SK-N-SH (cell line): ENCODE data around the gene ETFDH. TPM values are rescaled to one million over a fixed set of nuclear protein-coding genes. Genes with fewer than 3 reads are reported as not detected.
"Not testable (repeated sequence)": the region's sequence is repeated elsewhere in the genome, so short reads cannot be mapped to it uniquely, and the experiment has no call there.

ENCODE experiments used
- CTCF ChIA-PET: fragments of 300-600, 350-600 bp; formaldehyde crosslinking; extraction: SDS; loops from one replicate; lab custom pipeline; 2021; lab: Yijun Ruan, JAX
- POLR2A ChIA-PET: fragments of 350-600 bp; sonication (Branson Sonifier 250); formaldehyde crosslinking; extraction: SDS; loops from one replicate; lab custom pipeline; 2020; ENCODE audit warnings: antibody characterized with exemption, inconsistent platforms; lab: Yijun Ruan, JAX
- DNase-seq: peaks from one replicate; pipeline ENCODE4 v3.0.0; 2012
- H2AFZ ChIP-seq: fragments of 200-600 bp; sonication (generic); 2 replicates; pipeline ENCODE4 v1.8.1; 2016; ENCODE audit warnings: antibody characterized with exemption, mild to moderate bottlenecking, low read depth
- H3F3A ChIP-seq: fragments of 200-600 bp; sonication (generic); replicated peaks from 2 replicates; pipeline ENCODE3; 2016; ENCODE audit warnings: antibody characterized with exemption, mild to moderate bottlenecking; ENCODE audit not compliant: insufficient read depth
- H3K27ac ChIP-seq, 2 experiments: fragments of 200-500 bp in 1 of 2; fragments of 200-600 bp in 1 of 2; sonication (Bioruptor generic) in 1 of 2; sonication (generic), shearing (Covaris generic) in 1 of 2; 2 replicates each; pipeline versions ENCODE4 v1.5.1 to v1.6.1; 2014 to 2016; ENCODE audit warnings: low read depth in 2 of 2, inconsistent platforms in 1 of 2, low read length in 1 of 2, mild to moderate bottlenecking in 1 of 2, mixed read lengths in 1 of 2
- H3K27me3 ChIP-seq: fragments of 200-600 bp; sonication (generic), shearing (Covaris generic); 2 replicates; pipeline ENCODE4 v1.6.1; 2016; ENCODE audit warnings: mixed run types; ENCODE audit not compliant: insufficient read depth
- H3K36me3 ChIP-seq, 2 experiments: fragments of 200-500 bp in 1 of 2; fragments of 200-600 bp in 1 of 2; sonication (Bioruptor generic) in 1 of 2; sonication (generic) in 1 of 2; replicated peaks in 1 of 2; 2 replicates each; pipeline versions ENCODE3 to v1.5.1; 2014 to 2016; ENCODE audit warnings: low read length in 1 of 2, mild to moderate bottlenecking in 1 of 2; ENCODE audit not compliant: insufficient read depth in 2 of 2, control insufficient read depth in 1 of 2
- H3K4me1 ChIP-seq, 2 experiments: fragments of 200-500 bp in 1 of 2; fragments of 200-600 bp in 1 of 2; sonication (Bioruptor generic) in 1 of 2; sonication (generic), shearing (Covaris generic) in 1 of 2; 2 replicates each; pipeline versions ENCODE4 v1.5.1 to v1.6.1; 2014 to 2016; ENCODE audit warnings: low read depth in 1 of 2, low read length in 1 of 2, mixed run types in 1 of 2; ENCODE audit not compliant: insufficient read depth in 2 of 2, control insufficient read depth in 1 of 2
- H3K4me2 ChIP-seq: fragments of 200-600 bp; sonication (generic), shearing (Covaris generic); 2 replicates; pipeline ENCODE4 v1.6.1; 2017; ENCODE audit warnings: mixed run types
- H3K4me3 ChIP-seq, 2 experiments: fragments of 200-500 bp in 1 of 2; fragments of 200-600 bp in 1 of 2; sonication (Bioruptor generic) in 1 of 2; sonication (generic), shearing (Covaris generic) in 1 of 2; 2 replicates each; pipeline versions ENCODE4 v1.5.1 to v1.8.1; 2014 to 2016; ENCODE audit warnings: low read depth in 2 of 2, inconsistent platforms in 1 of 2, low read length in 1 of 2, mild to moderate bottlenecking in 1 of 2, mixed read lengths in 1 of 2, moderate library complexity in 1 of 2
- H3K79me2 ChIP-seq: fragments of 200-600 bp; sonication (generic); 2 replicates; pipeline ENCODE4 v1.8.1; 2017; ENCODE audit warnings: mild to moderate bottlenecking; ENCODE audit not compliant: insufficient read depth
- H3K9ac ChIP-seq: fragments of 200-600 bp; sonication (generic); 2 replicates; pipeline ENCODE4 v1.6.1; 2017; ENCODE audit warnings: mixed run types
- H3K9me2 ChIP-seq: fragments of 200-600 bp; sonication (generic); 2 replicates; pipeline ENCODE4 v1.6.1; 2017; ENCODE audit warnings: mixed run types
- H3K9me3 ChIP-seq: fragments of 200-600 bp; sonication (generic); 2 replicates; pipeline ENCODE4 v1.6.1; 2017; ENCODE audit warnings: mixed run types, mild to moderate bottlenecking, moderate library complexity
- H4K20me1 ChIP-seq: fragments of 200-600 bp; sonication (generic); 2 replicates; pipeline ENCODE4 v1.6.1; 2017; ENCODE audit warnings: mild to moderate bottlenecking, mixed run types; ENCODE audit not compliant: insufficient read depth
- CHD2 ChIP-seq: fragments of 150-350 bp; IDR thresholded peaks from 2 replicates; pipeline ENCODE4 v1.6.1; 2018; ENCODE audit warnings: low read length; ENCODE audit not compliant: partially characterized antibody
- CTCF ChIP-seq: fragments of 200-600 bp; sonication (generic); IDR thresholded peaks from 2 replicates; pipeline ENCODE4 v1.6.1; 2017; ENCODE audit warnings: antibody characterized with exemption, mild to moderate bottlenecking, moderate library complexity
- EP300 ChIP-seq, 2 experiments: IDR thresholded peaks; 2 replicates each; pipeline versions ENCODE4 v1.4.0 to v1.6.1; 2012; ENCODE audit warnings: borderline replicate concordance in 1 of 2, low read depth in 1 of 2, low read length in 1 of 2
- FOSL2 ChIP-seq: IDR thresholded peaks from 2 replicates; pipeline ENCODE4 v1.4.0; 2012; ENCODE audit warnings: low read depth, mild to moderate bottlenecking, moderate library complexity, borderline replicate concordance
- FOXJ3 ChIP-seq: sonication (generic); formaldehyde crosslinking; IDR thresholded peaks from 2 replicates; pipeline ENCODE4 v1.5.1; 2020; ENCODE audit warnings: mild to moderate bottlenecking, missing genetic modification reagents
- IRF3 ChIP-seq: fragments of 150-350 bp; IDR thresholded peaks from 2 replicates; pipeline ENCODE4 v1.6.1; 2016; ENCODE audit warnings: mild to moderate bottlenecking, low read depth, low read length
- JUND ChIP-seq: IDR thresholded peaks from 2 replicates; pipeline ENCODE4 v1.4.0; 2012
- MEF2A ChIP-seq: IDR thresholded peaks from 2 replicates; pipeline ENCODE4 v1.4.0; 2012; ENCODE audit warnings: low read depth, borderline replicate concordance
- MXI1 ChIP-seq: IDR thresholded peaks from 2 replicates; pipeline ENCODE4 v1.6.1; 2012; ENCODE audit warnings: mild to moderate bottlenecking, low read depth, low read length, improper control_type of control experiment
- RAD21 ChIP-seq: IDR thresholded peaks from 2 replicates; pipeline ENCODE4 v1.6.1; 2012; ENCODE audit warnings: mild to moderate bottlenecking, low read length
- ZBTB33 ChIP-seq: IDR thresholded peaks from 2 replicates; pipeline ENCODE4 v1.4.0; 2012; ENCODE audit warnings: low read depth, borderline replicate concordance
- WGBS: methylation state at CpG from one replicate; pipeline ENCODE4 v1.1.6; 2017; ENCODE audit warnings: low lambda C conversion rate; 5-methylcytosine and 5-hydroxymethylcytosine counted together
- polyA plus RNA-seq, 3 experiments: library from polyadenylated mRNA; depleted of rRNA; stranded (reverse); fragments of >200 nt; gene quantifications; 2 replicates each; pipeline ENCODE4 v1.2.3, GENCODE V29; 2012

Gene ETFDH
- polyA plus RNA-seq, 1 of the 3 experiments (the other 2 are of a cell fraction), result 12.1 TPM

- no peaks in the 10 kb centered on the region for H4K20me1 ChIP-seq
- TF ChIP-seq FOSL2, result no peak
- TF ChIP-seq CTCF, result peak; percentile 44
- TF ChIP-seq MEF2A, result no peak
- TF ChIP-seq FOXJ3 (CRISPR knock-in tag), result no peak
- no peak for TF ChIP-seq IRF3
- TF ChIP-seq EP300 (IDR thresholded peaks at IDR 0.05; ENCODE audit: borderline replicate concordance in 1 of 2, low read depth in 1 of 2, low read length in 1 of 2), result no peak
- no peak for TF ChIP-seq CHD2
- no peak for TF ChIP-seq ZBTB33
- TF ChIP-seq MXI1, result no peak
- peak; percentile 42 for TF ChIP-seq RAD21
- TF ChIP-seq JUND, result no peak
- TF ChIP-seq, all 33 proteins: peak for 2
- H2AFZ ChIP-seq, result no peak overlapping the region
- H3K36me3 ChIP-seq, result peaks cover 63 to 87% of the 10 kb centered on the region in 2 experiments
- H3K4me3 ChIP-seq, result no peak overlapping the region
- H3K27me3 ChIP-seq, result no peaks in the 10 kb centered on the region
- CTCF ChIA-PET, result interaction anchor here (0.6 to 1.2 kb wide), 4 partner anchors 40 to 948 kb away, joined by 3 to 6 read pairs (median 3); no protein-coding TSS in a partner anchor
- H3K9me2 ChIP-seq, result no peaks in the 10 kb centered on the region
- H3K27ac ChIP-seq, result no peak overlapping the region
- H3K9me3 ChIP-seq, result no peaks in the 10 kb centered on the region
- H3K9ac ChIP-seq, result no peak overlapping the region
- H3K4me1 ChIP-seq, result no peaks in the 10 kb centered on the region
- WGBS, result 93% methylated on average over 1 of the region's 1 CpG
- peaks cover 4% of the 10 kb centered on the region for H3F3A ChIP-seq
- no peak overlapping the region for H3K4me2 ChIP-seq
- no peaks in the 10 kb centered on the region for H3K79me2 ChIP-seq
- DNase-seq, result no peak
- POLR2A ChIA-PET, result no interaction called here
These were observed 38.7 kb downstream of the ETFDH start for GRCh38 chr4:158710814-158711213.

- DNase-seq, H3K27me3 ChIP-seq, H4K20me1 ChIP-seq, H3K9me3 ChIP-seq, H3K27ac ChIP-seq, H3K9ac ChIP-seq, CTCF ChIA-PET, H3K4me3 ChIP-seq, H3K9me2 ChIP-seq, H3F3A ChIP-seq, H3K79me2 ChIP-seq, H3K4me1 ChIP-seq, H3K4me2 ChIP-seq, H2AFZ ChIP-seq: not testable (repeated sequence)
- POLR2A ChIA-PET, result interaction anchor here (0.7 kb wide), 1 partner anchor 52 kb away, joined by 3 read pairs; no protein-coding TSS in a partner anchor
- peaks cover 70 to 86% of the 10 kb centered on the region in 2 experiments for H3K36me3 ChIP-seq
- 93% methylated on average over 4 of the region's 4 CpGs for WGBS
These were observed 40.5 kb downstream of the ETFDH start for GRCh38 chr4:158712622-158713021.
